Activated B cell treated with CpG ODN at 0.5 μM for 24 hours (primary cell): ENCODE results near the gene RPP40. TPM values are rescaled to one million over a fixed set of nuclear protein-coding genes. Genes with fewer than 3 reads are reported as not detected.

Experiments used
- ATAC-seq: fragments of 200-7000 bp; cut with Tn5 transposase; one replicate; pipeline ENCODE4 v1.10.0; 2021; ENCODE audit warnings: low read depth, mild to moderate bottlenecking, moderate library complexity
- CTCF ChIA-PET: fragments of 350-600 bp; sonication (Branson Sonifier 250); formaldehyde crosslinking; loops from one replicate; lab custom pipeline; 2021; ENCODE audit warnings: antibody characterized with exemption; lab: Charles Lee
- POLR2A ChIA-PET: fragments of 350-600 bp; sonication (Branson Sonifier 250); formaldehyde crosslinking; loops from one replicate; lab custom pipeline; 2021; ENCODE audit warnings: antibody characterized with exemption; lab: Charles Lee
- DNase-seq: peaks from one replicate; pipeline ENCODE4 v3.0.0; 2022
- H3K27ac Mint-ChIP-seq: one replicate; pipeline ENCODE4 v1.8.0; 2020; ENCODE audit warnings: mixed read lengths
- H3K27me3 Mint-ChIP-seq: one replicate; pipeline ENCODE4 v1.8.0; 2021; ENCODE audit warnings: mixed read lengths
- H3K36me3 Mint-ChIP-seq: one replicate; pipeline ENCODE4 v1.8.0; 2021; ENCODE audit warnings: low read depth, mixed read lengths
- H3K4me1 Mint-ChIP-seq: one replicate; pipeline ENCODE4 v1.8.0; 2021; ENCODE audit warnings: mixed read lengths
- H3K4me3 Mint-ChIP-seq: one replicate; pipeline ENCODE4 v1.8.0; 2020; ENCODE audit warnings: mild to moderate bottlenecking, mixed read lengths
- H3K9me3 Mint-ChIP-seq: one replicate; pipeline ENCODE4 v1.8.0; 2020; ENCODE audit warnings: mixed read lengths
- intact Hi-C: fragments of 100-400 bp; cut with micrococcal nuclease; formaldehyde crosslinking; loops from one replicate; pipeline ENCODE4 v1.15.1; 2024
- total RNA-seq: library from RNA; stranded (reverse); gene quantifications from 2 replicates; pipeline ENCODE4 v1.2.3, GENCODE V29; 2022
- TF ChIP-seq, protein P1 (sequence below): fragments of 200-600 bp; IDR thresholded peaks from one replicate; pipeline ENCODE4 v1.8.0; 2022; ENCODE audit warnings: antibody characterized with exemption, mild to moderate bottlenecking

The RPP40 gene
- total RNA-seq, 1 donor from 2014 or later = 7.1 TPM

DNA sequence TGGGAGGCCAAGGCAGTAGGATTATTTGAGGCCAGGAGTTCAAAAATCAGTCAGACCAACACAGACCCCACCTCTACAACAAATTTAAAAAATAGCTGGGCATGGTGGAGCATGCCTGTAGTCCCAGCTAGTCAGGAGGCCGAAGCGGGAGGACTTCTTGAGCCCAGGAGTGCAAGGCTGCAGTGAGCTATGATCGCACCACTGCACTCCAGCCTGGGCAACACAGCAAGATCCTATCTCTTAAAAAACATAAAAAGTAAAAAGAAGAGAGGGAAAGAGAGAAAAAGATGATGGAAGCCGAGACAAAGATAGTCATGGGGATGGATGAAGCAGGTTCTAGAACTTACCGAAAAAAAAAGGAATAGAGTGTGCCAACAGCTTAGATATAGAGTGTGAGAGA, 25.8 kb upstream of the RPP40 start:
- Mint-ChIP-seq H3K27ac (no peak overlapping the region), H3K36me3 (peaks cover 1% of the 10 kb centered on the region), H3K27me3 (peaks cover 8% of the 10 kb centered on the region), H3K4me3 (no peak overlapping the region), H3K9me3 (peaks cover 1% of the 10 kb centered on the region), H3K4me1 (peaks cover 25% of the 10 kb centered on the region)
- ChIA-PET CTCF (interaction anchor here (1.5 kb wide), 1 partner anchor 26 kb away, joined by 3 read pairs; the partner anchor contains the start of gene RPP40), POLR2A (no interaction called here)
- DNase-seq (no peak), ATAC-seq (no peak)
- TF ChIP-seq, protein P1, sequence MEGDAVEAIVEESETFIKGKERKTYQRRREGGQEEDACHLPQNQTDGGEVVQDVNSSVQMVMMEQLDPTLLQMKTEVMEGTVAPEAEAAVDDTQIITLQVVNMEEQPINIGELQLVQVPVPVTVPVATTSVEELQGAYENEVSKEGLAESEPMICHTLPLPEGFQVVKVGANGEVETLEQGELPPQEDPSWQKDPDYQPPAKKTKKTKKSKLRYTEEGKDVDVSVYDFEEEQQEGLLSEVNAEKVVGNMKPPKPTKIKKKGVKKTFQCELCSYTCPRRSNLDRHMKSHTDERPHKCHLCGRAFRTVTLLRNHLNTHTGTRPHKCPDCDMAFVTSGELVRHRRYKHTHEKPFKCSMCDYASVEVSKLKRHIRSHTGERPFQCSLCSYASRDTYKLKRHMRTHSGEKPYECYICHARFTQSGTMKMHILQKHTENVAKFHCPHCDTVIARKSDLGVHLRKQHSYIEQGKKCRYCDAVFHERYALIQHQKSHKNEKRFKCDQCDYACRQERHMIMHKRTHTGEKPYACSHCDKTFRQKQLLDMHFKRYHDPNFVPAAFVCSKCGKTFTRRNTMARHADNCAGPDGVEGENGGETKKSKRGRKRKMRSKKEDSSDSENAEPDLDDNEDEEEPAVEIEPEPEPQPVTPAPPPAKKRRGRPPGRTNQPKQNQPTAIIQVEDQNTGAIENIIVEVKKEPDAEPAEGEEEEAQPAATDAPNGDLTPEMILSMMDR = no peak
- intact Hi-C loops = loop anchor here (1.0 kb wide), 2 partner anchors 25 to 747 kb away; partner anchors contain the start of gene RPP40

- H3K27ac Mint-ChIP-seq = no peak overlapping the region
Observed at GRCh38 chr6:5028921-5029320, 25.1 kb upstream of the RPP40 start.

GRCh38 chr6:5028301-5028700, 24.5 kb upstream of the RPP40 start:
- POLR2A ChIA-PET = no interaction called here
- intact Hi-C loops = no loop called here
- peaks cover 18% of the 10 kb centered on the region for H3K4me1 Mint-ChIP-seq

More at GRCh38 chr6:5028921-5029320, 25.1 kb upstream of the RPP40 start:
- peaks cover 8% of the 10 kb centered on the region for H3K27me3 Mint-ChIP-seq
- CTCF ChIA-PET = no interaction called here
- ATAC-seq = no peak
- intact Hi-C loops = no loop called here
- DNase-seq = no peak
- TF ChIP-seq, protein P1 = no peak
- peaks cover 1% of the 10 kb centered on the region for H3K36me3 Mint-ChIP-seq
- peaks cover 18% of the 10 kb centered on the region for H3K4me1 Mint-ChIP-seq
- POLR2A ChIA-PET = no interaction called here
- no peaks in the 10 kb centered on the region for H3K9me3 Mint-ChIP-seq
- no peak overlapping the region for H3K4me3 Mint-ChIP-seq

DNA sequence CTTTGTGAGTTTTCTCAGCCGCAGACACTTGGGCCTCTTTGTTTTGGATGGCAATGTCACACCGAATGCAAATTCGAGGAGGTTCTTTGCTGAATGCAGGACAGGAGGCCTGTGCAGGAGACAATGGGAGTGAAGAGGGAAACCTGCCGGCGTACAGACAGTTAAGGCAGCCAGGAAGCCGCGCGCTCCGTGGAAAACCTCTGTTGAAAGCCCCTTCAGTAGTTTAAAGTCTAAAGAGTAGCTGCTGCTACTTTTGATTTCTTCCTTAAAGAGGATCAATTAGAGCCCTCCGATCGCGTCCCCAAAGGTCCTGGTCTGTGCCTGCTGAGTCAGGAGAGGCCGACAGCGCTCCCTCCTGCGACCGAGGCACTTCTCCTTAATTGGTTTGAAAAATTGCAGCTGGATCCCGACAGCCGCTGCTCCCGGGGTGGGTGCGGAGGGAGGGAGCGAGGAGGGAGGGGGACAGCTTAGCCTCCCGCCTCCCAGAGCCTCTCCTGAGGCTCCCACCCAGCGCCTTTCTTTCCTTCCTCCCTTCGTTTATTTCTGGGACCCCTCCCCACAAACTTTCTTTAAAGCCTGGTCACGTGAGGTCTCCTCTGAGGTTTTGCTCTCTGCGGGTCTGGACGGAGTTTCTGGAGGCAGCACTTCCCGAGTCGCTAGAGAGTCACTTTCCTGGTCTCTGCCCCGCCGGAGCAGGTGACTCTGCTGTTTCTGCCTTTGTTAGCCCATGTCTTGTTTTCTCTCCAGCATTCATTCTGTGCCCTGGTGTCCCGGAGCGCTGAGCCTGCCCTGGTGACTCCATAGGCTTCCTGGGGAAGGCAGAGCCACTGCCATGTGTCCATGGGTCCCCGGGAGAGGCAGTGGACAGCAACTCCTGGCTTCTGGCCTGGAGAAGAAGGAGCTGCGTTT, 22.3 kb upstream of the RPP40 start:
- TF ChIP-seq, protein P1 = no peak
- peaks cover 18% of the 10 kb centered on the region for H3K4me1 Mint-ChIP-seq
- H3K27ac Mint-ChIP-seq = no peak overlapping the region
- peaks cover 8% of the 10 kb centered on the region for H3K27me3 Mint-ChIP-seq
- intact Hi-C loops = no loop called here
- POLR2A ChIA-PET = no interaction called here
- H3K4me3 Mint-ChIP-seq = peak overlapping the region; percentile 78
- ATAC-seq (no peak), DNase-seq (no peak)
- peaks cover 8% of the 10 kb centered on the region for H3K36me3 Mint-ChIP-seq
- H3K9me3 Mint-ChIP-seq = no peaks in the 10 kb centered on the region
- CTCF ChIA-PET = no interaction called here

More at GRCh38 chr6:5028301-5028700, 24.5 kb upstream of the RPP40 start:
- no peak for ATAC-seq
- Mint-ChIP-seq H3K9me3 (no peaks in the 10 kb centered on the region), H3K36me3 (peaks cover 1% of the 10 kb centered on the region), H3K4me3 (no peak overlapping the region), H3K27ac (no peak overlapping the region), H3K27me3 (peaks cover 8% of the 10 kb centered on the region)
- CTCF ChIA-PET = no interaction called here
- no peak for DNase-seq
- TF ChIP-seq, protein P1 = no peak

DNA sequence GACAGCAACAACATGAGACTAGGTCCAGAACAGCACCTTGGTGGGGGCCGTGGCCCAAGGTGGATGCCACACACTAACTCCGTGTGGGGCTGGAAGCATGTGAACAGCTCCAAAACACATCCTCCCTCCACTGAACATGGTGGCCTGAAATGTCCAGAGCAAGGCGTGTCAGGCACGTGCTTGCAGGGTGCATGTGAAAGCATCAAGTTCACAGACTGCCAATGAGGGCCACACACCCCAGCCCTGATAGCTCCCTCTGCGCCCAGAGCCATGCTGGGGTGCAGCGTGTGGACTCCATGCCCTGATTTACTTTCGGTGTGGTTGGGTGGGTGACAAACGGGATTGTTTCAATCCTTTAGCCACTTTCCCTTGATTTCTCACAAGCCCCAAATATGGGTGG, 20.1 kb upstream of the RPP40 start:
- ATAC-seq = no peak
- no peak overlapping the region for H3K27ac Mint-ChIP-seq
- peaks cover 8% of the 10 kb centered on the region for H3K27me3 Mint-ChIP-seq
- POLR2A ChIA-PET = no interaction called here
- no peak overlapping the region for H3K4me3 Mint-ChIP-seq
- TF ChIP-seq, protein P1 = no peak
- no peaks in the 10 kb centered on the region for H3K9me3 Mint-ChIP-seq
- intact Hi-C loops = no loop called here
- H3K36me3 Mint-ChIP-seq = peaks cover 9% of the 10 kb centered on the region
- H3K4me1 Mint-ChIP-seq = peaks cover 11% of the 10 kb centered on the region
- no peak for DNase-seq
- CTCF ChIA-PET = no interaction called here
